DND-41 (cell line): ENCODE data around the gene SHISA3.

Experiments used
- ATAC-seq: fragments of 200-7000 bp; cut with Tn5 transposase; 3 replicates; pipeline ENCODE4 v1.9.1; 2021; ENCODE audit warnings: low read depth; ENCODE audit not compliant: insufficient read depth
- DNase-seq: peaks from one replicate; pipeline ENCODE4 v3.0.0-alpha.2; 2020
- H2AFZ ChIP-seq: 2 replicates; pipeline ENCODE4 v1.6.0; 2012; ENCODE audit warnings: low read depth, low read length
- H3K27ac ChIP-seq: 2 replicates; pipeline ENCODE4 v1.5.1; 2012; ENCODE audit warnings: low read length, inconsistent platforms
- H3K27me3 ChIP-seq: fragments of 200-600 bp; sonication (generic); 2 replicates; pipeline ENCODE4 v1.6.0; 2012; ENCODE audit warnings: low read length, mild to moderate bottlenecking, inconsistent platforms; ENCODE audit not compliant: insufficient read depth, poor library complexity
- H3K36me3 ChIP-seq: 2 replicates; pipeline ENCODE4 v1.5.1; 2012; ENCODE audit warnings: low read length, inconsistent platforms; ENCODE audit not compliant: insufficient read depth
- H3K4me1 ChIP-seq: 2 replicates; pipeline ENCODE4 v1.5.1; 2012; ENCODE audit warnings: mild to moderate bottlenecking, low read length; ENCODE audit not compliant: insufficient read depth
- H3K4me2 ChIP-seq: 2 replicates; pipeline ENCODE4 v1.6.0; 2012; ENCODE audit warnings: mild to moderate bottlenecking, moderate library complexity, low read length, inconsistent platforms; ENCODE audit not compliant: insufficient read depth
- H3K4me3 ChIP-seq, 2 experiments: fragments of 200-600 bp in 1 of 2; shearing (Covaris generic) in 1 of 2; 2 replicates each; pipeline ENCODE4 v1.5.1; 2012 to 2016; ENCODE audit warnings: inconsistent platforms in 2 of 2, low read length in 2 of 2, mild to moderate bottlenecking in 2 of 2, low read depth in 1 of 2, moderate library complexity in 1 of 2
- H3K79me2 ChIP-seq: 2 replicates; pipeline ENCODE4 v1.6.0; 2012; ENCODE audit warnings: low read length, inconsistent platforms; ENCODE audit not compliant: insufficient read depth
- H3K9ac ChIP-seq: 2 replicates; pipeline ENCODE4 v1.6.0; 2012; ENCODE audit warnings: low read depth, mild to moderate bottlenecking, inconsistent platforms, low read length, moderate library complexity
- H3K9me3 ChIP-seq: 2 replicates; pipeline ENCODE4 v1.5.1; 2012; ENCODE audit warnings: low read length, moderate library complexity, mild to moderate bottlenecking, inconsistent platforms; ENCODE audit not compliant: insufficient read depth, severe bottlenecking
- H4K20me1 ChIP-seq: 2 replicates; pipeline ENCODE4 v1.6.0; 2012; ENCODE audit warnings: low read length; ENCODE audit not compliant: insufficient read depth
- EZH2 ChIP-seq: IDR thresholded peaks from 3 replicates; pipeline ENCODE4 v1.6.1; 2012; ENCODE audit warnings: borderline replicate concordance, low read depth, mild to moderate bottlenecking, moderate library complexity, low read length, inconsistent platforms; ENCODE audit not compliant: severe bottlenecking
- TF ChIP-seq, protein P1 (sequence below): IDR thresholded peaks from 2 replicates; pipeline ENCODE4 v1.5.1; 2012; ENCODE audit warnings: borderline replicate concordance, low read length, moderate library complexity, mild to moderate bottlenecking; ENCODE audit not compliant: poor library complexity, severe bottlenecking; ENCODE audit errors: extremely low read depth

The SHISA3 gene

DNA sequence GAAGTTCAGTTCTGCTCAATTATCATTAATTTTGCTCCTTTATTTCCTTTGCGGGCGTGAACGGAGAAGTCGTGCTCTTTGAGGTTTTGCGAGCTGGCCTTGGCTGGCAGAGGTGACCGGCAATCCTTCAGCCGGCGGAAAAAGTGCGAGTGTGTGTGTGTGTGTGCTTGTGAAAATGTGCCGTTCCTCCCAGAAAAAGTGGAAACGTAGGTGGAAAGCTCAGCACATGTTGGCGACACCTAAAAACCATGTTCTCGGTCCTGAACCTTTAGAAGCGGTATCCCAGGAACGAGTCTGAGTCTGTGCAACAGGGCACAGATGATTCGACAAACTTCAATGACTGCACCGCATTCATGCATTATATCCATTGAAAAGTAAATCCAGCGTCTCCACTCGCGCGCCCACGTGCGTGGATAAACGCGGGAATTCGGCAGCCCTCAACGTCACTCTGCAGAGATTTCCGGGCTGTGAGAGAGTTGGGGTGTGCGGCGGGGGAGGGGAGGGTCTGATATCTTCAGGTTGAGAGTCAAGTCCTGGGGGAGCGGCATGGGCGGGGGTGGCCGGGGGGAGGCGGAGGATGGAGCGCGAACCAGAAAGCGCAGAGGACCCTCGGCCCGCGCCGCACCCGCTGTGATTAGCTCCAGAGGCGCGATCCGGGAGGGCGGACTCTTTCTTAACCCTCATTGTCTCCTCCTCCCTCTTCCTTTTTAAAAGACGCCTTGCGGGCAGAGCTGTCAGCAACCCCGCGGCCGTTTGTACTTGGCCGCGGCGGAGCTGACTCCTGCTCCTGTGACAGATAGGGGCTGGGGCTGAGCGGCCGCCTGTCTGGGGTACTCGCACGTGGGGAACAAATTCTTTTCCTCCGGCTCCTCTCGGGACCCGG, at the start of gene SHISA3:
TSS of gene SHISA3 (plus strand) at position 737 of the 883 bp plus-strand sequence. CDS start 569 bp downstream, outside the sequence.
- DNase-seq: no peak

DNA sequence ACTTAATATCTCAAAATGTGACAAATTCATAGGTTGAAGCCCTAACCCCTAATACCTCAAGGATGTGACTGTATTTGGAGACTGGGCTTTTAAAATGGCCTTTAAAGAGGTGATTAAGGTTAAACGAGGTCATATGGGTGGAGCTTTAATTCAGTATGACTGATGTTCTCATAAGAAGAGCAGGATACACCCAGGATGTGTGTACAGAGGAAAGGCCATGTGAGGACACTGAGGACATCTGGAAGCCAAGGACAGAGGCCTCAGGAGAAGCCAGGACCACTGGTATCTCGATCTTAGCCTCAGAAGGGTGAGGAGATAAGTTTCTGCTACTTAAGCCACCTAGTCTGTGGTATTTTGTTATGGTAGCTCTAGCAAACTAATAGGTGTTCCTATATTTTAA, 49.0 kb upstream of the SHISA3 start:
- no peak overlapping the region for H3K9ac ChIP-seq
- H3K4me3 ChIP-seq: no peak overlapping the region
- no peak overlapping the region for H3K4me2 ChIP-seq
- no peaks in the 10 kb centered on the region for H4K20me1 ChIP-seq
- ATAC-seq (no peak), DNase-seq (no peak)
- H3K27me3 ChIP-seq: peaks cover 3% of the 10 kb centered on the region
- H3K9me3 ChIP-seq: no peaks in the 10 kb centered on the region
- no peaks in the 10 kb centered on the region for H3K36me3 ChIP-seq
- H3K4me1 ChIP-seq: no peaks in the 10 kb centered on the region
- H3K27ac ChIP-seq: no peak overlapping the region
- TF ChIP-seq, protein P1, sequence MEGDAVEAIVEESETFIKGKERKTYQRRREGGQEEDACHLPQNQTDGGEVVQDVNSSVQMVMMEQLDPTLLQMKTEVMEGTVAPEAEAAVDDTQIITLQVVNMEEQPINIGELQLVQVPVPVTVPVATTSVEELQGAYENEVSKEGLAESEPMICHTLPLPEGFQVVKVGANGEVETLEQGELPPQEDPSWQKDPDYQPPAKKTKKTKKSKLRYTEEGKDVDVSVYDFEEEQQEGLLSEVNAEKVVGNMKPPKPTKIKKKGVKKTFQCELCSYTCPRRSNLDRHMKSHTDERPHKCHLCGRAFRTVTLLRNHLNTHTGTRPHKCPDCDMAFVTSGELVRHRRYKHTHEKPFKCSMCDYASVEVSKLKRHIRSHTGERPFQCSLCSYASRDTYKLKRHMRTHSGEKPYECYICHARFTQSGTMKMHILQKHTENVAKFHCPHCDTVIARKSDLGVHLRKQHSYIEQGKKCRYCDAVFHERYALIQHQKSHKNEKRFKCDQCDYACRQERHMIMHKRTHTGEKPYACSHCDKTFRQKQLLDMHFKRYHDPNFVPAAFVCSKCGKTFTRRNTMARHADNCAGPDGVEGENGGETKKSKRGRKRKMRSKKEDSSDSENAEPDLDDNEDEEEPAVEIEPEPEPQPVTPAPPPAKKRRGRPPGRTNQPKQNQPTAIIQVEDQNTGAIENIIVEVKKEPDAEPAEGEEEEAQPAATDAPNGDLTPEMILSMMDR: no peak
- TF ChIP-seq EZH2: no peak
- no peak overlapping the region for H2AFZ ChIP-seq
- H3K79me2 ChIP-seq: no peaks in the 10 kb centered on the region

More for the DNA sequence above, at the start of gene SHISA3:
- no peaks in the 10 kb centered on the region for H3K27me3 ChIP-seq
- no peak for ATAC-seq
- H4K20me1 ChIP-seq: no peaks in the 10 kb centered on the region
- H3K27ac ChIP-seq: no peak within 1 kb of the TSS
- no peaks in the 10 kb centered on the region for H3K9me3 ChIP-seq
- H3K4me3 ChIP-seq: no peak within 1 kb of the TSS
- H3K79me2 ChIP-seq: no peaks in the 10 kb centered on the region
- no peaks in the 10 kb centered on the region for H3K36me3 ChIP-seq
- no peak for TF ChIP-seq EZH2
- TF ChIP-seq, protein P1: no peak
- H3K9ac ChIP-seq: no peak within 1 kb of the TSS
- no peak within 1 kb of the TSS for H2AFZ ChIP-seq
- no peaks in the 10 kb centered on the region for H3K4me1 ChIP-seq
- H3K4me2 ChIP-seq: no peak within 1 kb of the TSS

DNA sequence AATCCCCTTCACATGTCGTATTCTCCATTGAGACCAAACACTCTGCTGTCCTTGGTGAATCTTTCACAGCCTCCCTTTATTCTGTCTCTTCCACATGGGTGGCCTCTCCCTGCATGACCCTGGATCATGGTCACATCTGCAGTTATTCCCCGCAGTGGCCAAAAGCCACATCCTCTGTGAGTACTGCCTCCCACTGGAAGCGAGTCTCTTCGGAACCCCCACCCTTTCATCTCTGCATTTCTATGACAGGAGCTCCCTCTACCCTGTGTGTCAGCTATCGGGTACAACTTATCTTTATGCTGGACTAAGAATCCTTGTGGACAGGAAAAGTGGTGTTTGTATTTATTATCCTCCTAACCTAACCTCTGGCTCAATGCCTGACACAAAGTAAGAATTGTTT, 48.6 kb upstream of the SHISA3 start:
- no peaks in the 10 kb centered on the region for H3K36me3 ChIP-seq
- DNase-seq (no peak), ATAC-seq (no peak)
- H3K27me3 ChIP-seq: peaks cover 3% of the 10 kb centered on the region
- no peaks in the 10 kb centered on the region for H3K79me2 ChIP-seq
- no peaks in the 10 kb centered on the region for H4K20me1 ChIP-seq
- H3K4me1 ChIP-seq: no peaks in the 10 kb centered on the region
- H3K4me3 ChIP-seq: no peak overlapping the region
- H3K4me2 ChIP-seq: no peak overlapping the region
- H3K9ac ChIP-seq: no peak overlapping the region
- TF ChIP-seq, protein P1: no peak
- TF ChIP-seq EZH2: no peak
- H2AFZ ChIP-seq: no peak overlapping the region
- H3K9me3 ChIP-seq: no peaks in the 10 kb centered on the region
- no peak overlapping the region for H3K27ac ChIP-seq
